OCI-LY1 (cell line): Measurements from ENCODE around the gene SLC6A9.

Source experiments
- H2AFZ ChIP-seq: fragments of 200-600 bp; sonication (generic), shearing (Covaris generic); 2 replicates; pipeline ENCODE4 v1.6.0; 2014; ENCODE audit warnings: antibody characterized with exemption, mild to moderate bottlenecking, low read length
- H3F3A ChIP-seq: fragments of 200-600 bp; sonication (generic), shearing (Covaris generic); 2 replicates; pipeline ENCODE4 v1.6.0; 2014; ENCODE audit warnings: mild to moderate bottlenecking, antibody characterized with exemption, low read length, moderate library complexity; ENCODE audit not compliant: insufficient read depth
- H3K27ac ChIP-seq: fragments of 200-600 bp; sonication (generic); 2 replicates; pipeline ENCODE4 v1.5.1; 2014; ENCODE audit warnings: low read length, mixed run types, mild to moderate bottlenecking, low read depth; ENCODE audit not compliant: poor library complexity, severe bottlenecking
- H3K27me3 ChIP-seq: fragments of 200-600 bp; sonication (generic); 2 replicates; pipeline ENCODE4 v1.6.0; 2014; ENCODE audit warnings: antibody characterized with exemption, mild to moderate bottlenecking, low read length, moderate library complexity; ENCODE audit not compliant: insufficient read depth
- H3K36me3 ChIP-seq: fragments of 200-600 bp; sonication (generic); 2 replicates; pipeline ENCODE4 v1.6.1; 2014; ENCODE audit warnings: mild to moderate bottlenecking, antibody characterized with exemption, low read length, moderate library complexity, mixed read lengths; ENCODE audit not compliant: insufficient read depth
- H3K4me1 ChIP-seq: fragments of 200-600 bp; sonication (generic); 2 replicates; pipeline ENCODE4 v1.5.1; 2014; ENCODE audit warnings: mild to moderate bottlenecking, low read length, moderate library complexity; ENCODE audit not compliant: insufficient read depth, severe bottlenecking
- H3K4me2 ChIP-seq: fragments of 200-600 bp; sonication (generic), shearing (Covaris generic); 2 replicates; pipeline ENCODE4 v1.6.1; 2014; ENCODE audit warnings: low read length
- H3K4me3 ChIP-seq: fragments of 200-600 bp; sonication (generic); 2 replicates; pipeline ENCODE4 v1.5.1; 2014; ENCODE audit warnings: low read length, low read depth, mild to moderate bottlenecking, mixed read lengths; ENCODE audit not compliant: poor library complexity, severe bottlenecking
- H3K79me2 ChIP-seq: fragments of 200-600 bp; shearing (Covaris generic); 2 replicates; pipeline ENCODE4 v1.6.1; 2016; ENCODE audit warnings: mixed run types, low read length, mixed read lengths; ENCODE audit not compliant: insufficient read depth
- H3K9ac ChIP-seq: fragments of 200-600 bp; sonication (generic), shearing (Covaris generic); 2 replicates; pipeline ENCODE4 v1.6.1; 2014; ENCODE audit warnings: mild to moderate bottlenecking, low read length, mixed read lengths
- H3K9me2 ChIP-seq: fragments of 200-600 bp; sonication (generic), shearing (Covaris generic); 2 replicates; pipeline ENCODE4 v1.6.1; 2014; ENCODE audit warnings: low read depth, mild to moderate bottlenecking, low read length, mixed read lengths
- H3K9me3 ChIP-seq: fragments of 200-600 bp; shearing (Covaris generic); 2 replicates; pipeline ENCODE4 v1.6.1; 2014; ENCODE audit warnings: low read length, mixed read lengths
- H4K20me1 ChIP-seq: fragments of 200-600 bp; sonication (generic), shearing (Covaris generic); 2 replicates; pipeline ENCODE4 v1.6.0; 2016; ENCODE audit warnings: mild to moderate bottlenecking, low read length; ENCODE audit not compliant: insufficient read depth
- EZH2 ChIP-seq: fragments of 200-600 bp; sonication (generic), shearing (Covaris generic); IDR thresholded peaks from 2 replicates; pipeline ENCODE4 v1.8.0; 2017; ENCODE audit warnings: borderline replicate concordance, mixed run types, mild to moderate bottlenecking, antibody characterized with exemption, low read length, moderate library complexity, mixed read lengths
- TF ChIP-seq, protein P1 (sequence below): fragments of 200-600 bp; sonication (generic), shearing (Covaris generic); IDR thresholded peaks from 2 replicates; pipeline ENCODE4 v1.5.1; 2017; ENCODE audit warnings: mild to moderate bottlenecking, antibody characterized with exemption, low read length, moderate library complexity, mixed read lengths

Gene SLC6A9

GRCh38 chr1:43970911-43971310 lies 60.4 kb downstream of the SLC6A9 start:
- Histone ChIP-seq H3K4me3 (peak overlapping the region; percentile 89), H4K20me1 (no peaks in the 10 kb centered on the region), H3K27ac (no peak overlapping the region), H3K9ac (peak overlapping the region; percentile 69; the same call in 1 of the 2 replicates), H3K36me3 (peaks cover 27% of the 10 kb centered on the region), H2AFZ (no peak overlapping the region), H3K9me2 (no peaks in the 10 kb centered on the region), H3K9me3 (no peaks in the 10 kb centered on the region), H3K4me1 (peaks cover 25% of the 10 kb centered on the region), H3K4me2 (peak overlapping the region; percentile 77), H3F3A (no peaks in the 10 kb centered on the region), H3K79me2 (no peaks in the 10 kb centered on the region), H3K27me3 (no peaks in the 10 kb centered on the region)
- no peak for TF ChIP-seq EZH2
- TF ChIP-seq, protein P1, sequence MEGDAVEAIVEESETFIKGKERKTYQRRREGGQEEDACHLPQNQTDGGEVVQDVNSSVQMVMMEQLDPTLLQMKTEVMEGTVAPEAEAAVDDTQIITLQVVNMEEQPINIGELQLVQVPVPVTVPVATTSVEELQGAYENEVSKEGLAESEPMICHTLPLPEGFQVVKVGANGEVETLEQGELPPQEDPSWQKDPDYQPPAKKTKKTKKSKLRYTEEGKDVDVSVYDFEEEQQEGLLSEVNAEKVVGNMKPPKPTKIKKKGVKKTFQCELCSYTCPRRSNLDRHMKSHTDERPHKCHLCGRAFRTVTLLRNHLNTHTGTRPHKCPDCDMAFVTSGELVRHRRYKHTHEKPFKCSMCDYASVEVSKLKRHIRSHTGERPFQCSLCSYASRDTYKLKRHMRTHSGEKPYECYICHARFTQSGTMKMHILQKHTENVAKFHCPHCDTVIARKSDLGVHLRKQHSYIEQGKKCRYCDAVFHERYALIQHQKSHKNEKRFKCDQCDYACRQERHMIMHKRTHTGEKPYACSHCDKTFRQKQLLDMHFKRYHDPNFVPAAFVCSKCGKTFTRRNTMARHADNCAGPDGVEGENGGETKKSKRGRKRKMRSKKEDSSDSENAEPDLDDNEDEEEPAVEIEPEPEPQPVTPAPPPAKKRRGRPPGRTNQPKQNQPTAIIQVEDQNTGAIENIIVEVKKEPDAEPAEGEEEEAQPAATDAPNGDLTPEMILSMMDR, result no peak

GRCh38 chr1:43970502-43970901 lies 60.8 kb downstream of the SLC6A9 start:
- no peaks in the 10 kb centered on the region for H3K27me3 ChIP-seq
- no peaks in the 10 kb centered on the region for H3K9me3 ChIP-seq
- peaks cover 25% of the 10 kb centered on the region for H3K36me3 ChIP-seq
- peak overlapping the region; percentile 69 for H3K9ac ChIP-seq
- H3K4me3 ChIP-seq, result peak overlapping the region; percentile 89
- H3K79me2 ChIP-seq, result no peaks in the 10 kb centered on the region
- no peaks in the 10 kb centered on the region for H3K9me2 ChIP-seq
- H3K4me1 ChIP-seq, result peaks cover 21% of the 10 kb centered on the region
- TF ChIP-seq EZH2, result no peak
- TF ChIP-seq, protein P1, result no peak
- H4K20me1 ChIP-seq, result no peaks in the 10 kb centered on the region
- H3K27ac ChIP-seq, result no peak overlapping the region
- H3K4me2 ChIP-seq, result peak overlapping the region; percentile 77
- no peak overlapping the region for H2AFZ ChIP-seq
- H3F3A ChIP-seq, result no peaks in the 10 kb centered on the region

DNA sequence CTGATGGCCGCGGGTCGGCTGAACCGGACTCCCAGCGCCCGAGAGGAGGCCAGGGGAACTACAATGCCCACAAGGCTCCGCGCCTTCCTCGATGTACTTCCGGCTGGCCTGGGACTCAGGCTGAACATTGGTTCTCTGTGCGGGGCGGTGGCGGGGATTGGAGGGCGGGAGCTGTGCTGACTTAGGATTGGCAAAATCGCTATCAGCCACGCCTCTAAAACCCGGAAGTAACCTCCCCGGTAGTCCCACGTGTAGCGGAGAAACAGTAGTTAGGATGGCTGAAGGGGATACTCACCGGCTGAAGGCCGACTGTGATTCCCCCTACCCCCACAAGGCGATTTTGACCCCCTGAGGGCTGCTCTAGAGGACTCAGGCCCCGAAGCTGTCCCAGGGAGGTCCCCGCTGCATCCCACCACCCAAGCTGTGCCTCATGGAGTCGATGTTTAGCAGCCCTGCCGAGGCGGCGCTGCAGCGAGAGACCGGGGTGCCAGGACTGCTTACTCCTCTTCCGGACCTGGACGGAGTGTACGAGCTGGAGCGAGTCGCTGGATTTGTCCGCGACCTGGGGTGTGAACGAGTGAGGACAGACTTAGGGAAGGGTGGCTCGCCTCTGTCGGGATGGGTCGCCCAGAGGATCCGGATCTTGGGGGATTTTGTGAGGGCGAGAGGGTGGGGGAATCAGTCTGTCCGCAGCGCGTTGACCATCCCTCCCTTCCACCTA lies 61.4 kb downstream of the SLC6A9 start, which contains the start of gene DPH2:
DPH2 (plus strand) TSS at position 265 of the 721 bp plus-strand sequence; CDS start at position 431, 166 bp downstream.
- Histone ChIP-seq H3K9ac (peak within 1 kb of the TSS; percentile 69), H3K4me2 (peak within 1 kb of the TSS; percentile 77), H3F3A (no peaks in the 10 kb centered on the region), H3K9me2 (no peaks in the 10 kb centered on the region), H3K79me2 (no peaks in the 10 kb centered on the region), H3K36me3 (peaks cover 25% of the 10 kb centered on the region), H2AFZ (no peak within 1 kb of the TSS), H3K4me1 (peaks cover 21% of the 10 kb centered on the region), H3K27me3 (no peaks in the 10 kb centered on the region), H3K9me3 (no peaks in the 10 kb centered on the region), H4K20me1 (no peaks in the 10 kb centered on the region), H3K4me3 (peak within 1 kb of the TSS; percentile 89), H3K27ac (no peak within 1 kb of the TSS)
- TF ChIP-seq, protein P1, result 0 out of 2 replicates have a peak, but pooled peaks have one; percentile 8
- no peak for TF ChIP-seq EZH2
